Bronchial epithelial cell (primary cell): ENCODE data around the gene PHKG1. TPM values are rescaled to one million over a fixed set of nuclear protein-coding genes. Genes with fewer than 3 reads are reported as not detected.
A peak's percentile ranks its signal among the peaks of the same experiment; 100 is the strongest.
"Not testable (repeated sequence)": the region's sequence is repeated elsewhere in the genome, so short reads cannot be mapped to it uniquely, and the experiment has no call there.

Experiments used
- DNase-seq: peaks from one replicate; pipeline ENCODE4 v3.0.0-alpha.2; 2010; ENCODE audit warnings: low read depth
- FAIRE-seq: peaks from 2 replicates; lab custom pipeline; 2011; peaks lifted over from hg19 to GRCh38; lab: Jason Lieb, UNC
- H3K27me3 ChIP-seq: 2 replicates; pipeline ENCODE4 v1.5.1; 2011; ENCODE audit warnings: low read length; ENCODE audit not compliant: control insufficient read depth, insufficient read depth
- H3K36me3 ChIP-seq: 2 replicates; pipeline ENCODE4 v1.5.1; 2011; ENCODE audit warnings: low read length; ENCODE audit not compliant: control insufficient read depth, insufficient read depth
- H3K4me3 ChIP-seq: 2 replicates; pipeline ENCODE4 v1.5.1; 2011; ENCODE audit warnings: mild to moderate bottlenecking, low read depth, low read length, control low read depth
- CTCF ChIP-seq: IDR thresholded peaks from 2 replicates; pipeline ENCODE4 v1.5.1; 2011; ENCODE audit warnings: mild to moderate bottlenecking, moderate library complexity, low read length, control low read depth, inconsistent platforms; ENCODE audit not compliant: insufficient read depth, severe bottlenecking
- total RNA-seq: library from RNA; depleted of rRNA; stranded (reverse); fragments of >200 nt; gene quantifications from 2 replicates; pipeline ENCODE4 v1.2.1, GENCODE V29; 2014

PHKG1 gene
- total RNA-seq, 1 donor from 2014 or later = 0.26 TPM

- DNase-seq (no peak), FAIRE-seq (no peak)
- no peak for TF ChIP-seq CTCF
- Histone ChIP-seq H3K36me3 (peaks cover 24% of the 10 kb centered on the region), H3K4me3 (no peak overlapping the region), H3K27me3 (no peaks in the 10 kb centered on the region)
Observed at GRCh38 chr7:56078196-56078595, 14.6 kb downstream of the PHKG1 start.

- FAIRE-seq = no peak
- DNase-seq = no peak
- TF ChIP-seq CTCF = no peak
- no peaks in the 10 kb centered on the region for H3K27me3 ChIP-seq
- peaks cover 26% of the 10 kb centered on the region for H3K36me3 ChIP-seq
- H3K4me3 ChIP-seq = no peak overlapping the region
Observed at GRCh38 chr7:56077681-56078080, 15.1 kb downstream of the PHKG1 start.

GRCh38 chr7:56074371-56074791 is 18.4 kb downstream of the PHKG1 start:
- peak; percentile 95 for TF ChIP-seq CTCF
- peak; percentile 59 for DNase-seq
- H3K4me3 ChIP-seq = no peak overlapping the region
- H3K27me3 ChIP-seq = no peaks in the 10 kb centered on the region
- FAIRE-seq = no peak
- peaks cover 26% of the 10 kb centered on the region for H3K36me3 ChIP-seq

- H3K4me3 ChIP-seq, DNase-seq, H3K27me3 ChIP-seq, FAIRE-seq: not testable (repeated sequence)
- H3K36me3 ChIP-seq = peaks cover 11% of the 10 kb centered on the region
Observed at GRCh38 chr7:56066376-56066775, 26.4 kb downstream of the PHKG1 start.

GRCh38 chr7:56063882-56064625 is 28.7 kb downstream of the PHKG1 start, which contains the start of gene SUMF2:
TSS of gene SUMF2 (plus strand) at chr7:56064286. CDS start at chr7:56064312, 26 bp downstream.
- Histone ChIP-seq H3K27me3 (no peaks in the 10 kb centered on the region), H3K36me3 (peaks cover 8% of the 10 kb centered on the region), H3K4me3 (peak within 1 kb of the TSS; percentile 72)
- peak; percentile 74 for DNase-seq
- TF ChIP-seq CTCF = peak; percentile 10
- FAIRE-seq = no peak

GRCh38 chr7:56063500-56063881 is 29.3 kb downstream of the PHKG1 start:
- Histone ChIP-seq H3K27me3 (no peaks in the 10 kb centered on the region), H3K4me3 (no peak overlapping the region), H3K36me3 (peaks cover 9% of the 10 kb centered on the region)
- FAIRE-seq (no peak), DNase-seq (no peak)
- no peak for TF ChIP-seq CTCF
